Endodermal cell (in vitro differentiated cells): ENCODE results near the gene ZC3H15. TPM values are rescaled to one million over a fixed set of nuclear protein-coding genes. Genes with fewer than 3 reads are reported as not detected.
A peak's percentile ranks its signal among the peaks of the same experiment; 100 is the strongest.

Experiments
- DNase-seq: peaks from one replicate; pipeline ENCODE4 v3.0.0-alpha.2; 2017
- H3K27ac ChIP-seq: 2 replicates; pipeline ENCODE4 v1.5.1; 2013; ENCODE audit warnings: mild to moderate bottlenecking, low read depth, low read length, moderate library complexity
- H3K27me3 ChIP-seq: 2 replicates; pipeline ENCODE4 v1.6.1; 2013; ENCODE audit warnings: mild to moderate bottlenecking, low read length, moderate library complexity; ENCODE audit not compliant: insufficient read depth, control insufficient read depth, poor library complexity, severe bottlenecking
- H3K36me3 ChIP-seq: 2 replicates; pipeline ENCODE4 v1.7.0; 2013; ENCODE audit warnings: mild to moderate bottlenecking, low read length, moderate library complexity; ENCODE audit not compliant: control insufficient read depth, insufficient read depth
- H3K4me1 ChIP-seq: one replicate; pipeline ENCODE4 v1.7.0; 2013; ENCODE audit warnings: low read length; ENCODE audit not compliant: control insufficient read depth, insufficient read depth
- H3K4me3 ChIP-seq: 2 replicates; pipeline ENCODE4 v1.5.1; 2013; ENCODE audit warnings: mild to moderate bottlenecking, low read length, moderate library complexity
- H3K9ac ChIP-seq: 2 replicates; pipeline ENCODE4 v1.6.1; 2013; ENCODE audit warnings: mild to moderate bottlenecking, low read length, moderate library complexity; ENCODE audit not compliant: poor library complexity, severe bottlenecking; ENCODE audit errors: extremely low read depth
- H3K9me3 ChIP-seq: 2 replicates; pipeline ENCODE4 v1.6.1; 2013; ENCODE audit warnings: mild to moderate bottlenecking, low read length, moderate library complexity; ENCODE audit not compliant: control insufficient read depth
- H3K27ac Mint-ChIP-seq: 2 replicates; pipeline ENCODE4 v1.8.0; 2020; ENCODE audit warnings: mixed read lengths
- H3K27me3 Mint-ChIP-seq: 2 replicates; pipeline ENCODE4 v1.8.0; 2021; ENCODE audit warnings: mild to moderate bottlenecking, mixed read lengths; ENCODE audit not compliant: insufficient read depth
- H3K36me3 Mint-ChIP-seq: 2 replicates; pipeline ENCODE4 v1.8.0; 2020; ENCODE audit warnings: low read depth, mixed read lengths
- H3K4me1 Mint-ChIP-seq: 2 replicates; pipeline ENCODE4 v1.8.0; 2020; ENCODE audit warnings: mixed read lengths
- H3K4me3 Mint-ChIP-seq: 2 replicates; pipeline ENCODE4 v1.8.0; 2020; ENCODE audit warnings: mild to moderate bottlenecking, moderate library complexity, mixed read lengths
- H3K9me3 Mint-ChIP-seq: 2 replicates; pipeline ENCODE4 v1.8.0; 2020; ENCODE audit warnings: mild to moderate bottlenecking, mixed read lengths
- CTCF ChIP-seq: fragments of 200-600 bp; sonication (generic); conservative IDR thresholded peaks from 2 replicates; pipeline ENCODE4 v1.5.0; 2021; ENCODE audit warnings: antibody characterized with exemption, mild to moderate bottlenecking
- WGBS, 2 experiments: methylation state at CpG; one replicate each; pipeline versions ENCODE4 v1.1.5 to v1.1.7; 2013; ENCODE audit warnings: missing lambda C conversion rate in 2 of 2, mixed read lengths in 1 of 2; ENCODE audit not compliant: insufficient coverage in 1 of 2, insufficient read length in 1 of 2; 5-methylcytosine and 5-hydroxymethylcytosine counted together
- total RNA-seq, 2 donors: library from RNA; stranded (reverse); fragmentation: NEBNext Ultra II Directional in 1 of 2; extraction: Animal tissue kit (Norgen Biotek cat#: 25700) in 1 of 2; gene quantifications; 2 replicates in 1 of 2; 3 replicates in 1 of 2; pipeline ENCODE4 v1.2.1, GENCODE V29; 2021

Gene ZC3H15
- total RNA-seq, 2 donors from 2014 or later, result 54.6 to 59.3 TPM

DNA sequence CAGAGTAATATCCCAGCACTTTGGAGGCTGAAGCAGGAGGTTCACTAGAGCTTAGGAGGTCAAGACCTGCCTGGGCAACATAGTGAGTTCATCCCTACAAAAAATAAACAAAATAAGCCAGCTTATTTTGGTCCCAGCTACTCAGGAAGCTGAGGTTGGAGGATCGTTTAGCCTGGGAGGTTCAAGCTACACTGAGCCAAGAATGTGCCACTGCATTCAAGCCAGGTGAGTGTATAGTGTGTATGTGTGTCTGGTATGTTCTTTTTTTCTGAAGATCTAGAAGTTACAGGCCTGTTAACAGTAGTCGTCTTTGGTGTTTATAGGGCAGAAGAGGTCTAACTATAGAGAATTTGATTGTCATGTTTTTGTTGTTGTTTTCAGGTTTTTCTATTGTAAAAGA, 40.2 kb downstream of the ZC3H15 start:
- no peak for DNase-seq
- Mint-ChIP-seq H3K27ac (no peak overlapping the region), H3K4me3 (no peak overlapping the region), H3K4me1 (peaks cover 8% of the 10 kb centered on the region), H3K9me3 (peaks cover 12% of the 10 kb centered on the region), H3K27me3 (no peaks in the 10 kb centered on the region), H3K36me3 (peaks cover 17% of the 10 kb centered on the region)
- Histone ChIP-seq H3K27me3 (no peaks in the 10 kb centered on the region), H3K9ac (no peak overlapping the region), H3K4me1 (no peaks in the 10 kb centered on the region), H3K9me3 (peaks cover under 1% of the 10 kb centered on the region), H3K27ac (no peak overlapping the region), H3K4me3 (no peak overlapping the region), H3K36me3 (peaks cover 5% of the 10 kb centered on the region)
- 96 to 100% methylated on average over 1 to 2 of the region's 2 CpGs for WGBS, 2 experiments
- no peak for TF ChIP-seq CTCF

- Histone ChIP-seq H3K4me3 (no peak overlapping the region), H3K9ac (no peak overlapping the region), H3K9me3 (no peaks in the 10 kb centered on the region), H3K27me3 (no peaks in the 10 kb centered on the region), H3K4me1 (no peaks in the 10 kb centered on the region), H3K27ac (no peak overlapping the region), H3K36me3 (no peaks in the 10 kb centered on the region)
- Mint-ChIP-seq H3K27ac (no peak overlapping the region), H3K27me3 (no peaks in the 10 kb centered on the region), H3K36me3 (peaks cover 9% of the 10 kb centered on the region), H3K9me3 (peaks cover 12% of the 10 kb centered on the region), H3K4me3 (no peak overlapping the region), H3K4me1 (no peaks in the 10 kb centered on the region)
- DNase-seq, result no peak
- 92 to 100% methylated on average over 2 to 3 of the region's 3 CpGs for WGBS, 2 experiments
- TF ChIP-seq CTCF, result no peak
Measured at GRCh38 chr2:186530314-186530713, 44.3 kb downstream of the ZC3H15 start.

- Histone ChIP-seq H3K27me3 (no peaks in the 10 kb centered on the region), H3K36me3 (no peaks in the 10 kb centered on the region), H3K9me3 (no peaks in the 10 kb centered on the region), H3K4me1 (no peaks in the 10 kb centered on the region), H3K27ac (no peak overlapping the region), H3K4me3 (peak overlapping the region; percentile 12), H3K9ac (no peak overlapping the region)
- H3K4me3 Mint-ChIP-seq, result no peak overlapping the region
- no peak for TF ChIP-seq CTCF
- no peaks in the 10 kb centered on the region for H3K4me1 Mint-ChIP-seq
- H3K27ac Mint-ChIP-seq, result no peak overlapping the region
- DNase-seq, result no peak
- H3K9me3 Mint-ChIP-seq, result peaks cover 12% of the 10 kb centered on the region
- no peaks in the 10 kb centered on the region for H3K27me3 Mint-ChIP-seq
- H3K36me3 Mint-ChIP-seq, result peaks cover 9% of the 10 kb centered on the region
Measured at GRCh38 chr2:186531257-186531775, 45.3 kb downstream of the ZC3H15 start.
